Panc1 (cell line): Measurements from ENCODE around the gene PRM3. TPM values are rescaled to one million over a fixed set of nuclear protein-coding genes. Genes with fewer than 3 reads are reported as not detected.

Experiments used
- ATAC-seq: fragments of 200-7000 bp; cut with Tn5 transposase; 2 replicates; pipeline ENCODE4 v1.9.1; 2020; ENCODE audit warnings: mild to moderate bottlenecking, moderate library complexity
- BruUV-seq: library from RNA; stranded (reverse); fragments of 400-500 nt; replicated peaks from 2 replicates; lab custom pipeline; 2021; lab: Mats Ljungman, UMichigan
- CTCF ChIA-PET: fragments of 300-600 bp; sonication (Branson Sonifier 250); formaldehyde crosslinking; loops from one replicate; lab custom pipeline; 2022; ENCODE audit warnings: antibody characterized with exemption; lab: Charles Lee
- POLR2A ChIA-PET: fragments of 300-600 bp; sonication (Branson Sonifier 250); formaldehyde crosslinking; loops from one replicate; lab custom pipeline; 2022; ENCODE audit warnings: antibody characterized with exemption; lab: Charles Lee
- DNase-seq: peaks from one replicate; pipeline ENCODE4 v3.0.0-alpha.2; 2010; ENCODE audit warnings: low read depth, low spot score
- H3K27ac ChIP-seq: 2 replicates; pipeline ENCODE4 v1.5.1; 2011; ENCODE audit warnings: mild to moderate bottlenecking, low read length, inconsistent platforms
- H3K27me3 ChIP-seq: fragments of 200-500 bp; sonication (Bioruptor generic); 2 replicates; pipeline ENCODE4 v1.6.0; 2014; ENCODE audit warnings: low read length, inconsistent platforms; ENCODE audit not compliant: control insufficient read depth, insufficient read depth
- H3K36me3 ChIP-seq: fragments of 200-500 bp; sonication (Bioruptor generic); 2 replicates; pipeline ENCODE4 v1.5.1; 2014; ENCODE audit warnings: inconsistent platforms, mild to moderate bottlenecking, low read length, moderate library complexity; ENCODE audit not compliant: control insufficient read depth, insufficient read depth
- H3K4me1 ChIP-seq: 2 replicates; pipeline ENCODE4 v1.5.1; 2011; ENCODE audit warnings: inconsistent platforms, mild to moderate bottlenecking, low read length, moderate library complexity; ENCODE audit not compliant: control insufficient read depth, insufficient read depth
- H3K4me3 ChIP-seq, 2 experiments: 2 replicates each; pipeline ENCODE4 v1.5.1; 2011 to 2012; ENCODE audit warnings: low read depth in 2 of 2, low read length in 2 of 2, mild to moderate bottlenecking in 2 of 2, inconsistent platforms in 1 of 2, moderate library complexity in 1 of 2
- H3K9me3 ChIP-seq: fragments of 200-500 bp; sonication (Bioruptor generic); 2 replicates; pipeline ENCODE4 v1.5.1; 2014; ENCODE audit warnings: low read depth, mild to moderate bottlenecking, inconsistent platforms, low read length, moderate library complexity; ENCODE audit not compliant: control insufficient read depth, insufficient read depth
- CTCF ChIP-seq: fragments of 450-650 bp; IDR thresholded peaks from 2 replicates; pipeline ENCODE4 v1.5.1; 2017; ENCODE audit warnings: mild to moderate bottlenecking
- POLR2AphosphoS5 ChIP-seq: IDR thresholded peaks from 2 replicates; pipeline ENCODE4 v1.6.1; 2012; ENCODE audit warnings: mild to moderate bottlenecking, low read depth, low read length, moderate library complexity
- REST ChIP-seq, 2 experiments: IDR thresholded peaks; 2 replicates each; pipeline ENCODE4 v1.6.1; 2011 to 2012; ENCODE audit warnings: low read depth in 2 of 2, control low read depth in 1 of 2, low read length in 1 of 2, mild to moderate bottlenecking in 1 of 2, moderate library complexity in 1 of 2; ENCODE audit not compliant: insufficient read depth in 1 of 2
- SIN3A ChIP-seq: IDR thresholded peaks from 2 replicates; pipeline ENCODE4 v1.6.1; 2012; ENCODE audit warnings: low read depth, mild to moderate bottlenecking, low read length, moderate library complexity, borderline replicate concordance; ENCODE audit not compliant: insufficient read depth
- TCF7L2 ChIP-seq: IDR thresholded peaks from 2 replicates; pipeline ENCODE4 v1.6.1; 2011; ENCODE audit warnings: mild to moderate bottlenecking, low read depth, low read length, inconsistent platforms
- in situ Hi-C: cut with HindIII; loops from 2 replicates; pipeline ENCODE4 v1.10.0; 2016; ENCODE audit warnings: low sequenced_read_pairs, low pct_unique_long_range_greater_than_20kb
- intact Hi-C: fragments of 100-400 bp; cut with micrococcal nuclease; formaldehyde crosslinking; loops from one replicate; pipeline ENCODE4 v1.10.0; 2022; ENCODE audit not compliant: unreplicated experiment
- total RNA-seq: library from RNA; stranded (reverse); gene quantifications from one replicate; pipeline ENCODE4 v1.2.1, GENCODE V29; 2021; ENCODE audit not compliant: unreplicated experiment

PRM3 gene
- total RNA-seq, 1 experiment from 2014 or later, result not detected

DNA sequence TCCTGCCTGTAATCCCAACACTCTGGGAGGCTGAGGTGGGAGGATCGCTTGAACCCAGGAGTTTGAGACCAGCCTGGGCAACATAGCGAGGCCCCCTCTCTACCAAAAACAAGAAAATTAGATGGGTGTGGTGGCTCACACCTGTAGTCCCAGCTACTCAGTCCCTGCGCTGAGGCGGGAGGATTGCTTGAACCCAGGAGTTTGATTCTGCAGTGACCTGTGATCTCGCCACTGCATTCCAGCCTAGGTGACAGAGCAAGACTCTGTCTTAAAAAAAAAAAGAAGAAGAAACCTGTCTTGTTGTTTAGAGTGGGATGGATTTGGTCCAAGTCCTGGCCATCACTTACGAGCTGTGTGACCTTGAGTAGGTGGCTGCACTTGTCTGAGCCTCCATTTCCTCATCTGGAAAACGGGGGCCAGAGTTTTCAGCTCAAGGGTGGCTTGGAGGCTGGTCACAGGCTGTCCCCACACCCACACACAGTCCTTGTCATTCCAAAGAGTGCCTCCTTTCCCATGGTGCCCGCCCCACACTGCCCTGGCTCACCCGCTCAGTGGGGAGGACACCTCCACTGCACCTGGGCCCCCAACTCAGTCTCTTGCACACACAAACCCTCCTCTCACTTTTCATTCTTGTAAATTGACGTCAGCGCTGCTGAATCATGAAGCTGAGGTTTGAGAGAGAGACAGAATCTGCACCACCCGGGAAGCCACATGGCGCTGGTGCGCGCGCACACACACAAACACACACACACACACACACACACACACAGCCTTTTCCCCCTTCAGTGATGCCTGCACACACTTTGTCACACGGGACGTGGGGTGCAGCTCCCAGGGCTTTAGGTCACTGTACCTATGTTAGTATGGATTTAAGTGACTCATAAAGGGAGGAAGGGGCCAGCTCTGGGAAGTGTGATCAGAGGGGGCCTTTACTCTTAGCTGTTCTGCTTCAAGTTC is 21.6 kb downstream of the PRM3 start:
- Histone ChIP-seq H3K36me3 (no peaks in the 10 kb centered on the region), H3K4me3 (no peak overlapping the region), H3K27me3 (no peaks in the 10 kb centered on the region), H3K4me1 (peaks cover 8% of the 10 kb centered on the region; the same call in 1 of the 2 replicates), H3K27ac (no peak overlapping the region), H3K9me3 (no peaks in the 10 kb centered on the region)
- BruUV-seq, result no TSS peak
- POLR2A ChIA-PET, result interaction anchor here (0.7 kb wide), 1 partner anchor 77 kb away, joined by 4 read pairs; no protein-coding TSS in a partner anchor
- TF ChIP-seq REST (IDR thresholded peaks at IDR 0.05; ENCODE audit: insufficient read depth in 1 of 2, low read depth in 2 of 2, low read length in 1 of 2), result no peak
- TF ChIP-seq POLR2AphosphoS5, result no peak
- no peak for TF ChIP-seq SIN3A
- TF ChIP-seq TCF7L2, result no peak
- no peak for TF ChIP-seq CTCF
- intact Hi-C loops (no loop called here), in situ Hi-C loops (no loop called here)
- ATAC-seq (no peak), DNase-seq (no peak)
- CTCF ChIA-PET, result interaction anchor here (0.6 kb wide), 1 partner anchor 298 kb away, joined by 11 read pairs; no protein-coding TSS in a partner anchor

DNA sequence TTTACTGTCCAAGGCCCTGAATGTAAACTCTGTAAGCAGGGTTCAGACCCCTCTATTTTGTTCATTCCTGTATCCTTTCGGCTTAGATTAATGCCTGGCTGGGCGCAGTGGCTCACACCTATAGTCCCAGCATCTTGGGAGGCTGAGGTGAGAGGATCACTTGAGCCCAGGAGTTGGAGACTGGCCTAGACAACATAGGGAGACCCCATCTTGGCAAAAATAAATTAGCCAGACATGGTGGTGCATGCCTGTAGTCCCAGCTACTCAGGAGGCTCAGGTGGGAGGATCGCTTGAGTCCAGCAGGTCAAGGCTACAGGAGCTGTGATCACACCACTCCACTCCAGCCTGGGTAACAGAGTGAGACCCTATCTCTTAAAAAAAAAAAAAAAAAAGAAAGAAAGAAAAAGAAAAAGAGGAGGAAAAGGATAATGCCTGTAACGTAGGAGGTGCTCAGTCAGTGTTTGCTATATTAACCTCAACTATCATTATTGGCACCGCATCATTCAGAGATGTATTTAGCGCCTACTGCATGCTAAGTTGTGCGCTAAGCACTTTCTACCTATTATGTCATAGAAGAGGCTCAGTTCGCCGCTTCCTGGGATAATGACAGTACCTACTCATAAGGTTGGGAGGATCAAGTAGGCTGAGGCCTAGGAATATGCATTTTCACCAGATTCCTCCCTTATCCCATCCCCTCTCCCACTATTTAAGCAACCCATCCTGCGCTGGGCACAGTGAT is 22.5 kb downstream of the PRM3 start:
- no peaks in the 10 kb centered on the region for H3K9me3 ChIP-seq
- TF ChIP-seq POLR2AphosphoS5, result no peak
- TF ChIP-seq REST (IDR thresholded peaks at IDR 0.05; ENCODE audit: insufficient read depth in 1 of 2, low read depth in 2 of 2, low read length in 1 of 2), result no peak
- no peak for TF ChIP-seq CTCF
- no peak for TF ChIP-seq TCF7L2
- TF ChIP-seq SIN3A, result no peak
- in situ Hi-C loops (no loop called here), intact Hi-C loops (no loop called here)
- no peaks in the 10 kb centered on the region for H3K27me3 ChIP-seq
- H3K36me3 ChIP-seq, result no peaks in the 10 kb centered on the region
- POLR2A ChIA-PET, result no interaction called here
- H3K27ac ChIP-seq, result no peak overlapping the region
- CTCF ChIA-PET, result no interaction called here
- no peak overlapping the region for H3K4me3 ChIP-seq
- BruUV-seq, result no TSS peak
- ATAC-seq, result no peak
- DNase-seq, result no peak
- H3K4me1 ChIP-seq, result peaks cover 8% of the 10 kb centered on the region; the same call in 1 of the 2 replicates
